RCC 7860 (cell line): ENCODE measurements around the gene VPREB1.
"Not testable (repeated sequence)": the region's sequence is repeated elsewhere in the genome, so short reads cannot be mapped to it uniquely, and the experiment has no call there.

Experiments used
- DNase-seq: peaks from one replicate; pipeline ENCODE4 v3.0.0-alpha.2; 2015; ENCODE audit warnings: low spot score
- FAIRE-seq: peaks from 2 replicates; lab custom pipeline; 2012; peaks lifted over from hg19 to GRCh38; lab: Jason Lieb, UNC

Gene VPREB1

DNA sequence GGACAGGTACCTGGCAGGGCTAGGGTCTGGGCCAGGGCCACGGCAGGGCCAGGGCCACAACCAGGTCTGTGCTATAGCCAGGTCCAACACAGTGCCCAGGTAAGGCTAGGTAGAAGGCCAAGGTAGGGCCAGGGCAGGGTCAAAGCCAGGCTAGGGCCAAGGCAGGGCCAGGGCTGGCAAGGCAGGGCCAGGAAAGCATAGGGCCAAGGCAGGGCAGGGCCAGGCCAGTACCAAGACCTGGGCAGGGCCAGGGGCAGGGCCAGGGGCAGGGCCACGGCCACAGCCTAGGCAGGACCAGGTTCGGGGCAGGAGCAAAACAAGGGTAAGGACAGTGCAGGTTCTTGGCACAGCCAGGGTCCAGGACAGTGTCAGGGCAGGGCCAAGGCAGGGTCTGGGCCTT, 48.1 kb downstream of the VPREB1 start:
- not testable (repeated sequence) for DNase-seq, FAIRE-seq

DNA sequence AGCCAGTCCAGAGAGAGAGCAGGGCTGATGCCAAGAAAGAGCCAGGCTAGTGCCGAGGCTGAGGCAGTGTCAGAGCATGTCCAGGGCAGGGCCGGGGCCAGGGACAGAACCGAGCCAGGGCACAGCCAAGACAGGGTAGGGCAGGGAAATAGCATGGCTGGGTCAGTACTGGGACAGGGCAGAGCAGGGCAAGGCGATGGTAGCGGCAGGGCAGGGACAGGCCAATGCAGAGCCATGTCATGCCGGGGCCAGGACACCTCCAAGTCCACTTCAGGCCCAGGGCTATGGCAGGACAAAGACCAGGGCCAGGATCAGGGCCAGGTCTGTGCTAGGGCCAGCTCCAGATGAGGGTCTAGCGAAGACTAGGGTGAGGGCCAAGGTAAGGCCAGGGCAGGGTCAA, 48.9 kb downstream of the VPREB1 start:
- not testable (repeated sequence) for FAIRE-seq, DNase-seq

DNA sequence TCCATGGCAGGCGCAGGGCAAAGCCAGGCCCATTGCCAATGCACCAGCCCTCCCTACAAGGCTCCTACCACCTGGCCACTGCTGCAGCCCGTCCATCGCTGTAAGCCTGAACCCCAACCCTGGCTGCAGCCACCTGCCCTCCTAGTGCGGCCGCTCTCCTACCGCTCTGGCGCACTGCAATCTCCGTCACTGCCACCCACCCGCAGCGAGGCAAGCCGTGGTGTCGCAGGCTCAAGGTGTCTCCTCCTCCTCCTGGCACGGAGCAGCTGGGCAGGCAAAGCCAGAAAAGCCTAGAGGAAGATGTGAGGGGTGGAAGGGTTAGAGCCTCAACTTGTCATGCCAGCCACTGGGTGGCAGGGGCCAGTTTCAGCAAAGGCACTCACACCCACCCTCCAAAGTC, 50.1 kb downstream of the VPREB1 start:
- FAIRE-seq, DNase-seq: not testable (repeated sequence)
